Left lobe of liver (tissue), 2 donors: Measurements from ENCODE around the gene ARSB. TPM values are rescaled to one million over a fixed set of nuclear protein-coding genes. Genes with fewer than 3 reads are reported as not detected.

Source experiments
- ATAC-seq: fragments of 200-7000 bp; cut with Tn5 transposase; one replicate; pipeline ENCODE4 v1.9.1; 2020; ENCODE audit warnings: mild to moderate bottlenecking, moderate library complexity
- DNase-seq: peaks from one replicate; pipeline ENCODE4 v3.0.0-alpha.2; 2020; ENCODE audit warnings: low spot score
- total RNA-seq: library from RNA; stranded (reverse); gene quantifications from one replicate; pipeline ENCODE4 v1.2.1, GENCODE V29; 2021
- donor health status: DM: no; HTN: no; CAD: no; lungs with moderate emphysema.
- donor health status: DM: no; HTN: yes; CAD: no.

ARSB gene
- total RNA-seq, 1 donor from 2014 or later: 10.3 TPM

GRCh38 chr5:78810098-78810920 lies 174.8 kb downstream of the ARSB start:
- DNase-seq (no peak), ATAC-seq (no peak)

GRCh38 chr5:78809444-78809843 lies 175.7 kb downstream of the ARSB start:
- no peak for DNase-seq
- ATAC-seq: no peak

- ATAC-seq (no peak), DNase-seq (no peak)
These were observed 176.3 kb downstream of the ARSB start for GRCh38 chr5:78808818-78809217.

- ATAC-seq (no peak), DNase-seq (no peak)
These were observed 176.7 kb downstream of the ARSB start for GRCh38 chr5:78808380-78808779.

- DNase-seq (no peak), ATAC-seq (no peak)
These were observed 178.6 kb downstream of the ARSB start for GRCh38 chr5:78806544-78806943.

GRCh38 chr5:78805474-78806124 lies 179.5 kb downstream of the ARSB start:
- DNase-seq (no peak), ATAC-seq (no peak)

- no peak for DNase-seq
- ATAC-seq: no peak
These were observed 180.1 kb downstream of the ARSB start for GRCh38 chr5:78804995-78805394.

GRCh38 chr5:78803941-78804340 lies 181.2 kb downstream of the ARSB start:
- ATAC-seq (no peak), DNase-seq (no peak)

- no peak for ATAC-seq
- DNase-seq: no peak
These were observed 181.8 kb downstream of the ARSB start for GRCh38 chr5:78803353-78803752.

GRCh38 chr5:78801413-78801812 lies 183.7 kb downstream of the ARSB start:
- no peak for ATAC-seq
- DNase-seq: no peak

- no peak for ATAC-seq
These were observed 185.7 kb downstream of the ARSB start for GRCh38 chr5:78799266-78800017.

GRCh38 chr5:78798673-78799029 lies 186.5 kb downstream of the ARSB start:
- DNase-seq (no peak), ATAC-seq (no peak)

More at GRCh38 chr5:78799266-78800017, 185.7 kb downstream of the ARSB start:
- DNase-seq: no peak

GRCh38 chr5:78797936-78798672 lies 187.0 kb downstream of the ARSB start:
- DNase-seq (no peak), ATAC-seq (no peak)

GRCh38 chr5:78795757-78796156 lies 189.4 kb downstream of the ARSB start:
- ATAC-seq: no peak
- no peak for DNase-seq

GRCh38 chr5:78794693-78795215 lies 190.4 kb downstream of the ARSB start:
- no peak for ATAC-seq
- DNase-seq: no peak

GRCh38 chr5:78793907-78794662 lies 191.0 kb downstream of the ARSB start:
- DNase-seq: no peak
- ATAC-seq: no peak

- ATAC-seq (no peak), DNase-seq (no peak)
These were observed 192.6 kb downstream of the ARSB start for GRCh38 chr5:78792345-78793055.

GRCh38 chr5:78791501-78792100 lies 193.5 kb downstream of the ARSB start:
- DNase-seq: no peak

GRCh38 chr5:78787783-78788182 lies 197.3 kb downstream of the ARSB start:
- DNase-seq (no peak), ATAC-seq (peak; percentile 46)

More at GRCh38 chr5:78791501-78792100, 193.5 kb downstream of the ARSB start:
- ATAC-seq: no peak
